Heart right ventricle (tissue), 16 donors: ENCODE results near the gene OTUB2. TPM values are rescaled to one million over a fixed set of nuclear protein-coding genes. Genes with fewer than 3 reads are reported as not detected.

ENCODE experiments used
- ATAC-seq, 8 donors: fragments of 200-7000 bp; cut with Tn5 transposase; one replicate each; pipeline ENCODE4 v1.9.1; 2020; ENCODE audit warnings: mild to moderate bottlenecking in 8 of 8, moderate library complexity in 8 of 8, moderate number of reproducible peaks in 1 of 8
- DNase-seq, 2 donors: peaks; one replicate each; pipeline ENCODE4 v3.0.0-alpha.2; 2020
- H3K27ac ChIP-seq, 10 donors: fragments of 200-600 bp; sonication (generic) in 2 of 10; one replicate each; pipeline versions ENCODE4 v1.5.0 to v1.8.0; 2020 to 2022; ENCODE audit warnings: mild to moderate bottlenecking in 3 of 10
- H3K27me3 ChIP-seq, 7 donors: fragments of 200-600 bp; one replicate each; pipeline ENCODE4 v1.8.0; 2021 to 2022; ENCODE audit warnings: mild to moderate bottlenecking in 2 of 7
- H3K36me3 ChIP-seq, 9 donors: fragments of 200-600 bp; sonication (generic) in 1 of 9; one replicate each; pipeline versions ENCODE4 v1.5.0 to v1.8.0; 2020 to 2022; ENCODE audit warnings: mild to moderate bottlenecking in 2 of 9
- H3K4me1 ChIP-seq, 9 donors: fragments of 200-600 bp; sonication (generic) in 1 of 9; one replicate each; pipeline versions ENCODE4 v1.5.0 to v1.8.0; 2020 to 2022; ENCODE audit warnings: mild to moderate bottlenecking in 4 of 9
- H3K4me3 ChIP-seq, 10 donors: fragments of 200-600 bp; sonication (generic) in 2 of 10; one replicate each; pipeline versions ENCODE4 v1.5.0 to v1.8.0; 2020 to 2022; ENCODE audit warnings: mild to moderate bottlenecking in 7 of 10, moderate library complexity in 2 of 10
- H3K9me3 ChIP-seq, 11 donors: fragments of 200-600 bp in 10 of 11; sonication (generic) in 2 of 11; one replicate each; pipeline versions ENCODE4 v1.5.0 to v1.8.0; 2013 to 2022; ENCODE audit warnings: mild to moderate bottlenecking in 2 of 11, control low read depth in 1 of 11, moderate library complexity in 1 of 11
- CTCF ChIP-seq, 9 donors: fragments of 200-600 bp; sonication (generic) in 2 of 9; IDR thresholded peaks; one replicate each; pipeline versions ENCODE4 v1.5.0 to v1.8.0; 2021 to 2022; ENCODE audit warnings: antibody characterized with exemption in 9 of 9, mild to moderate bottlenecking in 5 of 9, moderate library complexity in 1 of 9
- WGBS, 2 donors: extraction: QIAGEN DNeasy Blood & Tissue Kit; methylation state at CpG; one replicate each; pipeline ENCODE4 v1.1.7; 2013; ENCODE audit warnings: inconsistent platforms in 1 of 2; 5-methylcytosine and 5-hydroxymethylcytosine counted together
- intact Hi-C, 10 donors: fragments of 100-400 bp; cut with DNase I; formaldehyde crosslinking; loops; one replicate each; pipeline versions ENCODE4 v1.11.1 to v1.14.2; 2022
- long read RNA-seq, 3 donors: library from polyadenylated mRNA; unstranded; transcript quantifications; one replicate each; pipeline ENCODE4 v2.0.0, GENCODE V29; 2020 to 2021
- polyA plus RNA-seq, 2 donors: library from polyadenylated mRNA; stranded (reverse); fragments of 200-250 nt; gene quantifications; one replicate each; pipeline ENCODE4 v1.2.3, GENCODE V29; 2013
- total RNA-seq, 10 donors: library from RNA; stranded (reverse); fragmentation: NEBNext Ultra II Directional in 3 of 10; extraction: Animal tissue kit (Norgen Biotek cat#: 25700) in 3 of 10; gene quantifications; one replicate each; pipeline versions ENCODE4 v1.2.1 to v1.2.4, GENCODE V29; 2021 to 2023
- donor health status: Arrhythmogenic right ventricular cardiomyopathy.
- donor health status: ischemic (EF 13 %, LVEDD 7.1; RV severe dilation, severe dysfunction).
- donor health status: healthy with polysubstance abuse.
- donor health status: DM: no; HTN: yes; CAD: no.
- donor health status: DM: no; HTN: no; CAD: no.
- donor health status: ischemic (EF 25% LVEDD 6.9; RV normal size, moderate dysfunction).
- donor health status: ischemic (EF 25% LVEDD 5.7; RV mildly dilated, moderate dysfunction).
- donor health status: healthy.
- donor health status: DM: yes; HTN: yes; CAD: no.
- donor health status: Ischemic cardiomyopathy.
- donor health status: ischemic (EF 35%, LVEDD 5.7; RV mildly dilated, moderate dysfunction).
- donor health status: nonischemic (EF 11% LVEDD 7.7; RV severe dilation, severe dysfunction).
- donor health status: DM: yes; HTN: yes; CAD: no.
- donor health status: PGD.
- donor health status: ischemic (EF 29% LVEDD 5.4; RV normal size, mild dysfunction).
- donor health status: nonischemic (EF 23%, LVEDD 6.1; RV moderate dilation, normal function).

OTUB2 gene
- total RNA-seq = under 1 TPM in 9 of 10 donors, not detected in 1; 0.07 to 0.37 (median 0.15) TPM
- polyA plus RNA-seq = under 1 TPM; 0.22 to 0.29 TPM
- long read RNA-seq, donor 1 = 0 reads
- long read RNA-seq, donor 2, partial matches to known transcripts = 0 of 2 reads
- long read RNA-seq, donor 2, other reads (novel, unspliced or antisense) = 1 of 2 reads
- long read RNA-seq, donor 3, partial matches to known transcripts = 0 of 3 reads
- long read RNA-seq, donor 3, other reads (novel, unspliced or antisense) = 3 of 3 reads

- peaks cover 0 to 28% (median 6%) of the 10 kb centered on the region in 9 donors for H3K4me1 ChIP-seq
- H3K9me3 ChIP-seq = no peaks in the 10 kb centered on the region
- peaks cover 0 to 4% (median 0%) of the 10 kb centered on the region in 7 donors for H3K27me3 ChIP-seq
- H3K27ac ChIP-seq = peak within 1 kb of the TSS in 2 of 10 donors; percentile 15 to 45
- no peaks in the 10 kb centered on the region for H3K36me3 ChIP-seq
- DNase-seq (peak; percentile 98), ATAC-seq (peak; percentile 94 to 100 (median 100))
- WGBS, 2 donors = 1% methylated on average over 70 to 74 of the region's 74 CpGs
- TF ChIP-seq CTCF (IDR thresholded peaks at IDR 0.05) = no peak
- intact Hi-C loops = loop anchor here in 2 of 10 donors (5.0 kb wide), 1 partner anchor 56 kb away; the partner anchor contains the start of genes DDX24 (in 2 of the 2) and IFI27L1 (in 2 of the 2)
- peak within 1 kb of the TSS; percentile 40 to 77 (median 70) for H3K4me3 ChIP-seq
These were observed at the start of gene OTUB2 for GRCh38 chr14:94026173-94026888. Gene OTUB2 (plus strand): TSS chr14:94026340. CDS start chr14:94026538, 198 bp downstream.

GRCh38 chr14:93976477-93977057 is 49.6 kb upstream of the OTUB2 start, which contains the start of gene ASB2:
Gene ASB2 (minus strand): TSS chr14:93976570. CDS start chr14:93964539, 12,031 bp downstream.
- peak in 1 of 2 donors; percentile 66 for DNase-seq
- TF ChIP-seq CTCF (IDR thresholded peaks at IDR 0.05) = no peak
- H3K9me3 ChIP-seq = no peaks in the 10 kb centered on the region
- H3K27me3 ChIP-seq = no peaks in the 10 kb centered on the region
- peaks cover 6 to 87% (median 33%) of the 10 kb centered on the region in 9 donors for H3K4me1 ChIP-seq
- intact Hi-C loops = no loop called here
- H3K27ac ChIP-seq = peak within 1 kb of the TSS; percentile 74 to 93 (median 88)
- H3K4me3 ChIP-seq = peak within 1 kb of the TSS; percentile 25 to 57 (median 49)
- peak; percentile 13 to 66 (median 53) for ATAC-seq
- 9 to 18% methylated on average over 12 of the region's 12 CpGs for WGBS, 2 donors
- no peaks in the 10 kb centered on the region for H3K36me3 ChIP-seq

GRCh38 chr14:93977171-93977570 is 49.0 kb upstream of the OTUB2 start:
- no peak for ATAC-seq

More at GRCh38 chr14:93977171-93977570, 49.0 kb upstream of the OTUB2 start:
- peaks cover 7 to 87% (median 35%) of the 10 kb centered on the region in 9 donors for H3K4me1 ChIP-seq
- H3K4me3 ChIP-seq = peak overlapping the region in 3 of 10 donors; percentile 49 to 57 (median 53)
- WGBS, 2 donors = 59 to 61% methylated on average over 5 of the region's 5 CpGs
- intact Hi-C loops = no loop called here
- no peak for DNase-seq
- H3K27ac ChIP-seq = peak overlapping the region; percentile 74 to 93 (median 88)
- H3K9me3 ChIP-seq = no peaks in the 10 kb centered on the region
- no peak for TF ChIP-seq CTCF (IDR thresholded peaks at IDR 0.05)
- H3K27me3 ChIP-seq = no peaks in the 10 kb centered on the region
- no peaks in the 10 kb centered on the region for H3K36me3 ChIP-seq
